Measurements from ENCODE around the gene DNAH7.

DNA sequence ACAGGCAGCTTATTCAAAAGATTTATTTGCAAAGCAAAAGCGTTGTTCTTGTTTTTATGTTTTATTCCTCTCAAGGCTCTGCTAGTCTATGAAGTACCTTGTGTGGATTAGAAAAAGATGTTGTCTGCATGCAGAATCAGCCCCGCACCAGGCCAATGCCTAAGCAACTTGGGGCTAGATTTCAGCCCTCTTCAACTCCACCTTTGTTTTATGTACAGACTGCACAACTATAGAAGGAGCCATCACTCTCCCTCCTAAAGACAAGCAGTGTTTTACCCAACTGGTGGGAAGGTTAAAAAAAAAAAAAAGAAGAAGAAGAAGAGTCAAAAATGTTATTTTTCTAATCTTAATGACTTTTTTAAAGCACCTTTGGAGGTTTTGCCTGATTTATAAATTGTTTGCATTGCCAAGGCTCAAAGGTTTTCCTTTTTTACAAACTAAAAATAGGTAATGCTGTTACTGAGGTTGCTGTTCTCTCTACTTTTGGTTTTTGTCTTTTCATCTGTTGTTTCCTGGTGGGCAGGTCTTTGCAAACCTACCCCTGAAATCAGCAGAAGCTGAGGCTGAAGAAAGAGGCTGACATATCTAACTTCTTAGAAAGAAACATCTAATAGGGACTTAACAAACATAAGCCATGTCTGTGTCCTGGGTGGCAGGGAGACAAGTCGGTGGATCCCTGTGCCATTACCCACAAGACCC lies 247.6 kb downstream of the DNAH7 start:
- TF ChIP-seq POLR2A (IDR thresholded peaks at IDR 0.05; ENCODE audit: low read depth, low read length) (no peak), POLR2AphosphoS5 (IDR thresholded peaks at IDR 0.05; ENCODE audit: low read depth, low read length) (no peak)

Measured in GM12892 (cell line).